HG03460 (cell line): ENCODE measurements around the gene LYVE1.
"Not testable (repeated sequence)": the region's sequence is repeated elsewhere in the genome, so short reads cannot be mapped to it uniquely, and the experiment has no call there.

ENCODE experiments used
- ATAC-seq: cut with Tn5 transposase; IDR thresholded peaks from one replicate; pipeline ENCODE4 v1.9.1; 2021; ENCODE audit not compliant: unreplicated experiment

Gene LYVE1, protein sequence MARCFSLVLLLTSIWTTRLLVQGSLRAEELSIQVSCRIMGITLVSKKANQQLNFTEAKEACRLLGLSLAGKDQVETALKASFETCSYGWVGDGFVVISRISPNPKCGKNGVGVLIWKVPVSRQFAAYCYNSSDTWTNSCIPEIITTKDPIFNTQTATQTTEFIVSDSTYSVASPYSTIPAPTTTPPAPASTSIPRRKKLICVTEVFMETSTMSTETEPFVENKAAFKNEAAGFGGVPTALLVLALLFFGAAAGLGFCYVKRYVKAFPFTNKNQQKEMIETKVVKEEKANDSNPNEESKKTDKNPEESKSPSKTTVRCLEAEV

DNA sequence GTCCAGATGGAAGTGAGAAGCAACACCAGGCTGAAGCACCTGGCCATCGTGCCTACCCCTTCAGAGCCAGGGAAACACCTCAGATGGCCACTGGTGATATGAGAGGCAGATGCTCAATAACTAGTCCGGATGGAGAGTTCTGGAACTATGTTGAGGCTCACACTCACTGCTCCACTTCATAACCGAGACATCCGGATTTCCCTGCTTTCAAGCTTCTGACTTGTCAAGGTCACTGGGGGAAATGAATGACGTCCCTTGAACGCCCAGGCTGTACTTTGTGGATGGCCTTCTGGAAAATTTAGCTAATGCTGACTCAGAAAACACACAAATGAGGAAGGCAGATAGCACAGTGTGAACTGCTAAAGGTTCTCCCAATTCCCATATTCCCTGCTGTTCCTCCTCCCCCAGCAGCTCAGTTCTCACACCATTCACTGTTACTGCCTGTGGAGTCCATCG, at the start of gene LYVE1:
Gene LYVE1 (minus strand): TSS at position 180 of the 456 bp plus-strand sequence. CDS start 133 bp downstream, at position 47.
- ATAC-seq: no peak

GRCh38 chr11:10617551-10617950, 49.1 kb upstream of the LYVE1 start:
- no peak for ATAC-seq

DNA sequence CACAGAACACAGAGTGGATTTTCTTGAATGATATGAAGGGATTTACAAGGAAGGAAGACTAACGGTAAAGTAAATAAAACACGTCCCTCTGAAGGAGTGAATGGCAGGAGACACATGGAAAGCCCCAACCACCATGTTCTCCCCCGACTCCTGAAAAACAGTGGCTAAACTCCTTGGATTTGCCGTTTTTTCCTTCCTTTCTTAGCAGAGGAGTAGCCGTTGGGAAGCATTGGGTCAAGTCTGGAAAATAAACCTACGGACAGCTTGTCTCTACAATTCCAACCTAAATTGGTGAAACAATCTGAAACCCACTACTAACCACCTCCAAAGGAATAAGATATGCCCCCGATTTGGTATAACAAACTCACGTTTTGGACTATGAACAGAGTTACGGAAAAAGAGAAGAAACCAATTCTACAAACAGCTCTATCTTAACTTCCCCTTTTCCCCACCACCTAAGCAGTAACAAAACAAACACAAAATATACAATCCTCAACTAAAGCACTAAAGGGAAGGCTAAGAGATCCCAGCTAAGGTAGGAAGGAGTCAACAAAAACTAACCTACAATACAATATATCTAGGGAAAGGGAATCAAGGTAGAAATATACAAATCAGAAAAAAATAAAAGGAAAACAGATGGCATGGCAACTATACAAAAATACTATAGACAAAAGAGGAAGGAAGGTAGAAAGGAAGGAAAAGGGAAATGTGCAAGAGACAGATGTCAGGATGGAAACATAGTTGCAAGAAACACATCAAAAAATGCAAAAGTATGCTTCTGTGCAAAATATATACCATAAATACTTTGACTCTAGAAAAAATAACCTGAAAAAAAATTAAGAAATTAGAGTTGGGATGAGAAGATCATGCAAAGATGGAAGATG, 43.8 kb upstream of the LYVE1 start:
- ATAC-seq: no peak

- ATAC-seq: no peak
These were observed 41.2 kb upstream of the LYVE1 start for GRCh38 chr11:10609636-10610035.

GRCh38 chr11:10608584-10608983, 40.1 kb upstream of the LYVE1 start:
- no peak for ATAC-seq

DNA sequence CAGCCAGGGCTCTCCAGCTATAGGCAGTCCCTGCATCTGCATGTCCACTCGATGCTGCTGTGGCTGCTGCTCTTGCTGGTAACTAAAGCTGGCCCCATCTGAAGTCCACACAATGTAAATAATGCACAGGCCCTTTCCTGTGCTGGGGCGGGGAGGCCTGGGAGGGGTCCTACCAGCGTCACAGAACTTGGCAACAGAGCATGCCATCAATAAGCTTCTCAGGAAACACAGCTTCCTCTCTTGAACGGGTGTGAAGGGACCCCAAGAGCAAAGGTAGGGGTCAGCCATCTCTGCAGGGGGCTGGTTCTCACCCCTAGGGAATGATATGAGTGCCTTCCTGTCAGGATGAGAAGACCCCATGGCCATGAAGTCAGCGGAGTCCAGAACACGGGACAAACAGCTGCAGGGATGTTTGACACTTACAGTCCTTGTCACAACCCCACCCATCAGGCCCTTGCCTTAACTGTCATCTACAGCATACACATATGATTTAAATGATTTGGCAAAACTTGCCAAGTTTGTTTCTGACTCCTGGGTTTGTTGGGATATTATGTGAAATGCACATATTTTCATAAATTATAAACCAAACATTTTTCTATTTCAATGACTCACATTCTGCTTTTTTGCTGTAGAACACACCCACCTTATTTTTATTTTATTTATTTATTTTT, 39.1 kb upstream of the LYVE1 start:
- ATAC-seq: no peak

DNA sequence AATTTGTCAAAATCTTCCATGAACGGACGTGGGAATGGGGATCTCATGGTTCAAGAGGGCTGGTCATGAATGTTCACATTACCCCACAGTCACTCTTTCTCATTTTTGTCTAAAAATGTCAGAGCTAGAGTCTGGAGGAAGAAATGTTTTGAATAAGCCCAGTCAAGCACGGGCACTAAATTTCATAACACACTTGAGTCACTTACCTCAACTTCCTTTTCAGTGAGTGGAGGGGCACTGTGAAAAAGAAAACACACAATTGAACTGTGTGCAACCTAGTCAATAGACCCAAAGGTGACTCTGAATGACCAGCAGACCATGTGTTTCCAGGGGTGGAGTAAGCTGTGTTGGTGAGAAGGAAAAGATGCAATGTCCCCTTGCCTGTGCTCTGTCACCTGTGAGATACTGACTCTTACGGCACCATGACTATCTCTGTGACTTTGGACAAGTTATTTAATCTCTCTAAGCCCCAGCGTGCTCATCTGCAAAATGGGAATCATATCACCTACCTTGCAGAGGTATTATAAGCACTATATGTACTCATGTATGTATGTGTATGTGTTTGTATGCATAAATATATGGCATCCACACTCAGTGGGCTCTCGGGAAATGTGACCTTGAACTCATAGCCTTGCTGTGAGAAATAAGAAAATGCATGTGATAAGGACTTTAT, 38.2 kb upstream of the LYVE1 start:
- ATAC-seq: peak; percentile 65

DNA sequence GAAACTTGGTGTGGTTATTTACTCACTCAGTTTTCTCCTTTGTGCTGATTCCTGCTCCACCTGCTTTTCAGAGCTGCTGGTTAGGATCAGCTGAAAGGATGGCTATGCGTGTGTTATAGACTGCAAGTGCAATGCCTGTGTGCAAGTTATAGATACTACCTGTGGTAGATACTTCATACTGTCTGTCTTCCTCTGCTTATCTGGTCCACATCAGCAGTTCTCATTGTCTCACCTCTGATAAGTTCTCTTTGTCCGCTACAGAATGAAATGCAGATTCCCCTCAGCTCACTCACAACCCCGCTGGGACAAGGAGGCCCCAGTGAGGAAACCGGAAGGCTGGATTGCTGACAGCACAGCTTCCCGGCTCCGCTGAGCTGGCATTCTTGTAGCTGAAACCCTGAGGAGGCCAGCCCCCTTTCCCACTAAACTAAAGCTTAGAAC, 37.5 kb upstream of the LYVE1 start:
- no peak for ATAC-seq

DNA sequence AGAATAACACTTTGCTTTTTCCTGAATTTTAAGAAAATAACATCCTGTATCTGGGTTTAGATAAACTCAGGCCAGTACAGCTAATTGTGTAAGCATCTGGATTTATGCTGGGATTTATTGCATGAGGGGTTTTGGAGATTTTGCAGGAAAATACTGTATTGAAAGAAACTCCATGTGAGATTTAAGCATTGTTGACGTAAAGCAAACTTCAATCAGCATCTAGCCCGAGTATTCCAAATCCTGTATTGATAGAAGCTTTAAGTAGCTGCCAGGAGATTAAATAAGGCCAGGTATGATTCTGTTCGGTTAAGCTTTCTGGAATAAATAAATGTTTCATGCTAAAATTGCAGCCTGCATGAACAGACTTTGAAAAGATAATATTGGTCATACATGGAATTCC, 36.3 kb upstream of the LYVE1 start:
- no peak for ATAC-seq

GRCh38 chr11:10604340-10604748, 35.9 kb upstream of the LYVE1 start:
- ATAC-seq: no peak

- ATAC-seq: no peak
These were observed 35.3 kb upstream of the LYVE1 start for GRCh38 chr11:10603721-10604297.

- no peak for ATAC-seq
These were observed 34.5 kb upstream of the LYVE1 start for GRCh38 chr11:10602945-10603344.

- no peak for ATAC-seq
These were observed 33.9 kb upstream of the LYVE1 start for GRCh38 chr11:10602366-10602765.

- ATAC-seq: no peak
These were observed 33.4 kb upstream of the LYVE1 start for GRCh38 chr11:10601837-10602236.

GRCh38 chr11:10600570-10601248, 32.2 kb upstream of the LYVE1 start:
- ATAC-seq: no peak

GRCh38 chr11:10599388-10600175, 31.1 kb upstream of the LYVE1 start:
- no peak for ATAC-seq

- ATAC-seq: no peak
These were observed 30.4 kb upstream of the LYVE1 start for GRCh38 chr11:10598816-10599215.

DNA sequence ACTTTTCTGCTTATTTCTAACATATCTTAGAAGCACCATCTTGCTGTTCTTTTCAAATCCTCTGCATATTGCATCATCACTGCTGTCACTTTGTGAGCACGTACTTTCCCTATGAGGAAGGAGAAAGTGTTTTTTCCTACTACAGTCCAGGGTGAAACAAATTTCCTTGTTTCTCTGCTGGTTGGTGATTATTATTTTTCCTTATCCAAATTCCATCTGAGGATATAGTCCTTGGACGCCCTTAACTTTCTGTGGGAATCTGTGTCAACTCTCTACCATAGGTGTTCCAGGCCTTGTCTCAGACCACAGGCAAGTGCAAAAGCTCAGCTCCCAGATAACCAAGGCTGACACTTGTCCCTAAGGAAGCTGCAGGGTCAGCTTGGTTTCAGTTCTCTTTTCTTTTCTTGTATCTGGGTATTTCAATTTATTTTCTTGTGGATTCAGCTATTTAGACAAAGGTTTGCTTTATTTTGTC, 29.4 kb upstream of the LYVE1 start:
- no peak for ATAC-seq

- ATAC-seq: not testable (repeated sequence)
These were observed 27.4 kb upstream of the LYVE1 start for GRCh38 chr11:10595840-10596239.
